ENCODE data around the gene CLTC. TPM values are rescaled to one million over a fixed set of nuclear protein-coding genes. Genes with fewer than 3 reads are reported as not detected.

Gene CLTC
- total and polyA plus RNA-seq, 2 donors (not counting 1 experiment from before 2014, with no cell fraction given): 25.9 to 114 TPM

- ATAC-seq (ENCODE audit: low read depth) (no peak), DNase-seq (no peak)
- CTCF ChIA-PET: no interaction called here
- H3K9ac ChIP-seq (ENCODE audit: low read length): no peak overlapping the region
- no peaks in the 10 kb centered on the region for H3K27me3 ChIP-seq (replicated peaks in 1 of 4; ENCODE audit: control extremely low read depth in 1 of 4, control insufficient read depth in 3 of 4, insufficient read depth in 4 of 4, low read length in 3 of 4)
- H3K9me3 Mint-ChIP-seq (ENCODE audit: insufficient read depth): no peaks in the 10 kb centered on the region
- no peak for TF ChIP-seq CTCF (IDR thresholded peaks at IDR 0.05)
- TF ChIP-seq EZH2 (IDR thresholded peaks at IDR 0.05; ENCODE audit: borderline replicate concordance, insufficient read depth, low read depth, low read length, poor library complexity, severe bottlenecking): no peak
- no peaks in the 10 kb centered on the region for H3K4me1 ChIP-seq (ENCODE audit: control insufficient read depth in 2 of 2, insufficient read depth in 2 of 2, low read length in 2 of 2)
- no peaks in the 10 kb centered on the region for H3K79me2 ChIP-seq (ENCODE audit: control insufficient read depth, insufficient read depth, low read length)
- no peak overlapping the region for H2AFZ ChIP-seq (ENCODE audit: insufficient read depth, low read depth, low read length, poor library complexity, severe bottlenecking)
- H3K4me3 ChIP-seq (ENCODE audit: control extremely low read depth in 1 of 5, extremely low read depth in 1 of 5, insufficient read depth in 1 of 5, low read depth in 2 of 5, low read length in 4 of 5): no peak overlapping the region
- peaks cover 7 to 47% of the 10 kb centered on the region in 2 experiments for H3K36me3 ChIP-seq (replicated peaks in 1 of 2; ENCODE audit: control extremely low read depth in 1 of 2, control insufficient read depth in 1 of 2, extremely low read depth in 1 of 2, insufficient read depth in 2 of 2, low read length in 1 of 2)
- H3K4me2 ChIP-seq (replicated peaks; ENCODE audit: low read depth, low read length, poor library complexity, severe bottlenecking): no peak overlapping the region
- no peak overlapping the region for H3K4me3 Mint-ChIP-seq
- no peaks in the 10 kb centered on the region for H3K27me3 Mint-ChIP-seq
- no peak overlapping the region for H3K27ac ChIP-seq (ENCODE audit: low read length in 2 of 2)
- POLR2A ChIA-PET: no interaction called here
- intact Hi-C loops (cut with micrococcal nuclease): no loop called here
- H4K20me1 ChIP-seq (ENCODE audit: control insufficient read depth, insufficient read depth, low read length, poor library complexity, severe bottlenecking): no peaks in the 10 kb centered on the region
- no peaks in the 10 kb centered on the region for H3K4me1 Mint-ChIP-seq
- H3K9me3 ChIP-seq (ENCODE audit: control extremely low read depth in 1 of 3, control insufficient read depth in 2 of 3, insufficient read depth in 1 of 3, low read length in 2 of 3): no peaks in the 10 kb centered on the region
- no peak overlapping the region for H3K27ac Mint-ChIP-seq
Measured at GRCh38 chr17:59600169-59600568, 19.5 kb upstream of the CLTC start.

- Histone ChIP-seq H3K4me1 (ENCODE audit: control insufficient read depth in 2 of 2, insufficient read depth in 2 of 2, low read length in 2 of 2) (no peaks in the 10 kb centered on the region), H3K79me2 (ENCODE audit: control insufficient read depth, insufficient read depth, low read length) (no peaks in the 10 kb centered on the region), H3K36me3 (replicated peaks in 1 of 2; ENCODE audit: control extremely low read depth in 1 of 2, control insufficient read depth in 1 of 2, extremely low read depth in 1 of 2, insufficient read depth in 2 of 2, low read length in 1 of 2) (peaks cover 10 to 56% of the 10 kb centered on the region in 2 experiments), H3K4me2 (replicated peaks; ENCODE audit: low read depth, low read length, poor library complexity, severe bottlenecking) (no peak overlapping the region), H3K4me3 (ENCODE audit: control extremely low read depth in 1 of 5, extremely low read depth in 1 of 5, insufficient read depth in 1 of 5, low read depth in 2 of 5, low read length in 4 of 5) (no peak overlapping the region), H4K20me1 (ENCODE audit: control insufficient read depth, insufficient read depth, low read length, poor library complexity, severe bottlenecking) (no peaks in the 10 kb centered on the region), H2AFZ (ENCODE audit: insufficient read depth, low read depth, low read length, poor library complexity, severe bottlenecking) (no peak overlapping the region), H3K9ac (ENCODE audit: low read length) (no peak overlapping the region), H3K9me3 (ENCODE audit: control extremely low read depth in 1 of 3, control insufficient read depth in 2 of 3, insufficient read depth in 1 of 3, low read length in 2 of 3) (no peaks in the 10 kb centered on the region), H3K27ac (ENCODE audit: low read length in 2 of 2) (no peak overlapping the region), H3K27me3 (replicated peaks in 1 of 4; ENCODE audit: control extremely low read depth in 1 of 4, control insufficient read depth in 3 of 4, insufficient read depth in 4 of 4, low read length in 3 of 4) (no peaks in the 10 kb centered on the region)
- Mint-ChIP-seq H3K9me3 (ENCODE audit: insufficient read depth) (no peaks in the 10 kb centered on the region), H3K27me3 (no peaks in the 10 kb centered on the region), H3K4me3 (no peak overlapping the region), H3K4me1 (no peaks in the 10 kb centered on the region), H3K27ac (no peak overlapping the region)
- ChIA-PET CTCF (no interaction called here), POLR2A (interaction anchor here (0.5 kb wide), 1 partner anchor 40 kb away, joined by 3 read pairs; no protein-coding TSS in a partner anchor)
- 60% methylated on average over 1 of the region's 2 CpGs for whole genome bisulfite sequencing (ENCODE audit: insufficient coverage)
- ATAC-seq (ENCODE audit: low read depth) (no peak), DNase-seq (no peak)
- TF ChIP-seq EZH2 (IDR thresholded peaks at IDR 0.05; ENCODE audit: borderline replicate concordance, insufficient read depth, low read depth, low read length, poor library complexity, severe bottlenecking) (no peak), CTCF (IDR thresholded peaks at IDR 0.05) (no peak)
- intact Hi-C loops (cut with micrococcal nuclease): no loop called here
Measured at GRCh38 chr17:59601130-59601529, 18.6 kb upstream of the CLTC start.
